ENCODE results near the gene EXOC1.

The EXOC1 gene

DNA sequence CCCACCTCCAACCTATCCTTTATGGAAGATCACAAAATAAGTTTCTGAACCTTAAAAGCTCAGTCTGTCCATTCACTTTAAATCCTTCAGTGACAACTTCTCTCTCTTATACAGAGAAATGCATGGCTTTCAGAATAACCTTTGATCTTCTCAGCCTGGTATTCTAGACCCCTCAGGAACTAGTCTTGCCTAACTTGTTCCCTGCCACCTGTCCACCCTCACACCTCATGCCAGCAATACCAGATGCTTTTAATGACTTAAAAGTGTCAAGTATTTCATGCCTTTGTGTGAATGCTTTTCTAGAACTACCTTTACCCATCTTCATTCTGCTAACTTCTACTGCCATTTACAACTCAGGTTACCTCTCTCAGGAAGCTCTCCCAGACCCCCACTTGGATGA lies 26.5 kb upstream of the EXOC1 start:
- TF ChIP-seq RAD21 (IDR thresholded peaks at IDR 0.05; ENCODE audit: low read depth), result no peak
- no peak for TF ChIP-seq TCF12 (IDR thresholded peaks at IDR 0.05; ENCODE audit: low read depth)
- no peak for TF ChIP-seq TEAD4 (IDR thresholded peaks at IDR 0.05)

DNA sequence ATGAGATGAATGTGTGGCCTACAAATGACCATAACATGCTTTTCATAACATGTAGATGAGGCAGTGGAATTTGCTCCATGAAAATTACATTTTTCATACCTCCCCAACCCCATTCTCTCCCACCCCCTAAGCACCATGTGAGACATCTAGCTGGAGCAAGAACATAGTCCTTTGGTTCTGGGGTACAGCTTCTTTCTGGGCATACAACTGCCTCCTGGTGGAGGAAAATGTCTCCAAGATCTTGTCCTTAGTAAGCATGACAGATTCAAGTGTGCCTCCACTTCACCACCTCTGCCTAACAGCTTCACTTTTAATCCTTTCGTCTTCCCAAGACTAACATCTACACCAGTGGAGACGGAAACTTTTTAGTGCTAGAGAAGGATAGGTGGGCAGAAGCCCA lies 25.9 kb upstream of the EXOC1 start:
- TF ChIP-seq FOXM1 (IDR thresholded peaks at IDR 0.05; ENCODE audit: borderline replicate concordance, low read depth) (no peak), RAD21 (IDR thresholded peaks at IDR 0.05; ENCODE audit: low read depth) (no peak), USF1 (IDR thresholded peaks at IDR 0.05) (no peak)

GRCh38 chr4:55830048-55830447 lies 23.4 kb upstream of the EXOC1 start:
- no peak for TF ChIP-seq FOXM1 (IDR thresholded peaks at IDR 0.05; ENCODE audit: borderline replicate concordance, low read depth)

GRCh38 chr4:55830716-55831115 lies 22.7 kb upstream of the EXOC1 start:
- no peak for TF ChIP-seq CEBPB (IDR thresholded peaks at IDR 0.05)
- TF ChIP-seq TCF12 (IDR thresholded peaks at IDR 0.05; ENCODE audit: low read depth), result no peak
- no peak for TF ChIP-seq YY1 (IDR thresholded peaks at IDR 0.05; ENCODE audit: low read depth)
- no peak for TF ChIP-seq FOXM1 (IDR thresholded peaks at IDR 0.05; ENCODE audit: borderline replicate concordance, low read depth)
- TF ChIP-seq NFIC (IDR thresholded peaks at IDR 0.05), result no peak
- no peak for TF ChIP-seq EGR1 (IDR thresholded peaks at IDR 0.05)
- TF ChIP-seq EP300 (IDR thresholded peaks at IDR 0.05; ENCODE audit: borderline replicate concordance), result no peak
- no peak for TF ChIP-seq USF1 (IDR thresholded peaks at IDR 0.05)
- no peak for TF ChIP-seq TEAD4 (IDR thresholded peaks at IDR 0.05)
- TF ChIP-seq RAD21 (IDR thresholded peaks at IDR 0.05; ENCODE audit: low read depth), result no peak
- no peak for TF ChIP-seq CREB1 (IDR thresholded peaks at IDR 0.05; ENCODE audit: low read depth)
- no peak for TF ChIP-seq ZBTB7A (IDR thresholded peaks at IDR 0.05; ENCODE audit: low read depth)
- TF ChIP-seq TAF1 (IDR thresholded peaks at IDR 0.05; ENCODE audit: low read depth), result no peak
- TF ChIP-seq, protein P1, sequence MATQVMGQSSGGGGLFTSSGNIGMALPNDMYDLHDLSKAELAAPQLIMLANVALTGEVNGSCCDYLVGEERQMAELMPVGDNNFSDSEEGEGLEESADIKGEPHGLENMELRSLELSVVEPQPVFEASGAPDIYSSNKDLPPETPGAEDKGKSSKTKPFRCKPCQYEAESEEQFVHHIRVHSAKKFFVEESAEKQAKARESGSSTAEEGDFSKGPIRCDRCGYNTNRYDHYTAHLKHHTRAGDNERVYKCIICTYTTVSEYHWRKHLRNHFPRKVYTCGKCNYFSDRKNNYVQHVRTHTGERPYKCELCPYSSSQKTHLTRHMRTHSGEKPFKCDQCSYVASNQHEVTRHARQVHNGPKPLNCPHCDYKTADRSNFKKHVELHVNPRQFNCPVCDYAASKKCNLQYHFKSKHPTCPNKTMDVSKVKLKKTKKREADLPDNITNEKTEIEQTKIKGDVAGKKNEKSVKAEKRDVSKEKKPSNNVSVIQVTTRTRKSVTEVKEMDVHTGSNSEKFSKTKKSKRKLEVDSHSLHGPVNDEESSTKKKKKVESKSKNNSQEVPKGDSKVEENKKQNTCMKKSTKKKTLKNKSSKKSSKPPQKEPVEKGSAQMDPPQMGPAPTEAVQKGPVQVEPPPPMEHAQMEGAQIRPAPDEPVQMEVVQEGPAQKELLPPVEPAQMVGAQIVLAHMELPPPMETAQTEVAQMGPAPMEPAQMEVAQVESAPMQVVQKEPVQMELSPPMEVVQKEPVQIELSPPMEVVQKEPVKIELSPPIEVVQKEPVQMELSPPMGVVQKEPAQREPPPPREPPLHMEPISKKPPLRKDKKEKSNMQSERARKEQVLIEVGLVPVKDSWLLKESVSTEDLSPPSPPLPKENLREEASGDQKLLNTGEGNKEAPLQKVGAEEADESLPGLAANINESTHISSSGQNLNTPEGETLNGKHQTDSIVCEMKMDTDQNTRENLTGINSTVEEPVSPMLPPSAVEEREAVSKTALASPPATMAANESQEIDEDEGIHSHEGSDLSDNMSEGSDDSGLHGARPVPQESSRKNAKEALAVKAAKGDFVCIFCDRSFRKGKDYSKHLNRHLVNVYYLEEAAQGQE (IDR thresholded peaks at IDR 0.05; ENCODE audit: low read depth), result no peak
- no peak for TF ChIP-seq MAX (IDR thresholded peaks at IDR 0.05)

DNA sequence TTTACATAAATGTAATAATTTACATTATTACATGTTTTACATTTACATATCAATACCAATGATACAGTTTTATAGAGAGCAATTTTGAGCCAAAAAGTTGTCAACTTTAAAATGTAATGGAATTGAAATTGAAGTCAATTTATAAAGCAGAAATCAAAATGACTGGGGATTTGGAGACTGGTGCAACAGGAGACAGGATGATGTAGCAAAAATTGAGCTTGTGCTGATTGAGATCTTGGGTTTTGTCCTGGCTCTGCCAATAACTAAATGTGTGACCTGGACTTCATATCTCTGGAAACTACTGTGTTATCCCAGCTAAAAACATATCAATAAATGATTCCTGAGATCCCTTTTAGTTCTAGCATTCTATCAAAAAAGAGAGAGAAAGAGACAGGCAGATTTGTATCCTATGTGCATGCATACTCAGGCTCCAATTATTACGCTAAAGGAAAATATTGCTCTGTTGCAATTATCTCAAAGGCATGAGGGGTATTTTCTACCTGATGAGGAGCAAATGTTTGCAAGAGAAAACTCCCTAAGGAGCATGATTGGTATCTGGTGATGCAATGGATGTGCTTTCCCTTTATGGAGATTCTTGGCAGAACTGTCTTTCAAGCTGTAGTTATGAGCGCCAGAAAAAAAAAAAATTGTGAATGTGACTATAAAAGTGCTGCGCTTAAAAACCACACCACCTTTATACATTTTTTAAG lies 19.2 kb upstream of the EXOC1 start:
- TF ChIP-seq CEBPB (IDR thresholded peaks at IDR 0.05) (no peak), ZBTB7A (IDR thresholded peaks at IDR 0.05; ENCODE audit: low read depth) (no peak)

DNA sequence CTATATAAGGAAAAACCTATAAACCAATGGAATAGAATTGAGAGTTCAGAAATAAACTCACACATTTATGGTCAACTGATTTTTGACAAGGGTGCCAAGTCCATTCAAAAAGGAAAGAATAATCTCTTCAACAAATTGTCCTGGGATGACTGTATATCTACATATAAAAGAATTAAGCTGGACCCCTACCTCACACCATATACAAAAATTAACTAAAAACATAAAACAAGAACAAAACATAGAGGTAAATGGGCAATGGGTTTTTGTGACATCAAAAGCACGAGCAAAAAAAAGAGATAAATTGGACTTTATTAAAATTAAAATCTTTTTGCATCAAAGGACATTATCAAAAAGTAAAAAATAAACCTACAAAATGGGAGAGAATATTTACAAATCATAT lies 15.5 kb upstream of the EXOC1 start:
- TF ChIP-seq RAD21 (IDR thresholded peaks at IDR 0.05; ENCODE audit: low read depth) (no peak), TEAD4 (IDR thresholded peaks at IDR 0.05) (no peak), EGR1 (IDR thresholded peaks at IDR 0.05) (no peak), EP300 (IDR thresholded peaks at IDR 0.05; ENCODE audit: borderline replicate concordance) (no peak), FOXM1 (IDR thresholded peaks at IDR 0.05; ENCODE audit: borderline replicate concordance, low read depth) (no peak), ZBTB7A (IDR thresholded peaks at IDR 0.05; ENCODE audit: low read depth) (no peak)

- TF ChIP-seq NFIC (IDR thresholded peaks at IDR 0.05) (no peak), CEBPB (IDR thresholded peaks at IDR 0.05) (no peak), EGR1 (IDR thresholded peaks at IDR 0.05) (no peak), TEAD4 (IDR thresholded peaks at IDR 0.05) (no peak), MAX (IDR thresholded peaks at IDR 0.05) (no peak), USF1 (IDR thresholded peaks at IDR 0.05) (no peak), FOXM1 (IDR thresholded peaks at IDR 0.05; ENCODE audit: borderline replicate concordance, low read depth) (no peak), CREB1 (IDR thresholded peaks at IDR 0.05; ENCODE audit: low read depth) (no peak), TAF1 (IDR thresholded peaks at IDR 0.05; ENCODE audit: low read depth) (no peak), TCF12 (IDR thresholded peaks at IDR 0.05; ENCODE audit: low read depth) (no peak), YY1 (IDR thresholded peaks at IDR 0.05; ENCODE audit: low read depth) (no peak), ZBTB7A (IDR thresholded peaks at IDR 0.05; ENCODE audit: low read depth) (no peak), EP300 (IDR thresholded peaks at IDR 0.05; ENCODE audit: borderline replicate concordance) (no peak), RAD21 (IDR thresholded peaks at IDR 0.05; ENCODE audit: low read depth) (no peak)
- TF ChIP-seq, protein P1 (IDR thresholded peaks at IDR 0.05; ENCODE audit: low read depth), result no peak
These were observed 15.1 kb upstream of the EXOC1 start for GRCh38 chr4:55838356-55838755.
